ENCODE measurements around the gene ARL4A. TPM values are rescaled to one million over a fixed set of nuclear protein-coding genes. Genes with fewer than 3 reads are reported as not detected.

The ARL4A gene
- total and polyA plus RNA-seq, 2 of the 13 experiments (the other 11 are each of a cell fraction or from before 2014, with no cell fraction given): 10.8 to 25.6 TPM

DNA sequence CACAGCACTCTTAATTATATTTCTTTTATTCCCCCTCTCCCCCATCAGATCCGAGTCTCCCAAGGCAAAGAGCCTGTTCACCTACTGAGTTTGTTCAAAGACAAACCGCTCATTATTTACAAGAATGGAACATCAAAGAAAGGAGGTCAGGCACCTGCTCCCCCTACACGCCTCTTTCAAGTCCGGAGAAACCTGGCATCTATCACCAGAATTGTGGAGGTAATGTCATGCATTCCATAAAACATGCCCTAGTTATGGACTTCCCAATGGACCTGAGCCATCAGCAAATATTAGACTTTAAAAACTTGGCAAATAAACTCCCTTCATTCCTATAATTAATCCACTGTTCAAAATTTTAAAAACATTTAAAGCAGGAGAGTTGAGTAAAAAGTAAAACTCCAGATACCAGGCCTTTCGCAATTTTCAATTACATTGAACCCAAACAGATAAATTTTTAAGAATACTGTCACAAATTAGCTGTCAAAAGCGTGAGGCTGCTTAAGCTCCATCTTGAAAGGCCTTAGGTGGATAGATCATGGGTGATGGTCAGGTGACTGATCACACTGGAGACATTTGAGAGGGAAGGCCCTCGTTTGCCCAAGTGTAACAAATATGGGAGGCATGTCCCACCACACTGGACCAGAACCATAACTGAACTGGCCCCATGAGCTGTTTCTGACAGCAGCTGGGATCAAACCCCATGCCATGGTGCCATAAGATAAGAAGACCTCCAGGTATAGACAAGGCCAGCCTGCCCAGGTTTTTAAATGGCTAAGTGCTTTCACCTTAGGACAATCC, 46.9 kb upstream of the ARL4A start (continued):
- TF ChIP-seq, protein P1, sequence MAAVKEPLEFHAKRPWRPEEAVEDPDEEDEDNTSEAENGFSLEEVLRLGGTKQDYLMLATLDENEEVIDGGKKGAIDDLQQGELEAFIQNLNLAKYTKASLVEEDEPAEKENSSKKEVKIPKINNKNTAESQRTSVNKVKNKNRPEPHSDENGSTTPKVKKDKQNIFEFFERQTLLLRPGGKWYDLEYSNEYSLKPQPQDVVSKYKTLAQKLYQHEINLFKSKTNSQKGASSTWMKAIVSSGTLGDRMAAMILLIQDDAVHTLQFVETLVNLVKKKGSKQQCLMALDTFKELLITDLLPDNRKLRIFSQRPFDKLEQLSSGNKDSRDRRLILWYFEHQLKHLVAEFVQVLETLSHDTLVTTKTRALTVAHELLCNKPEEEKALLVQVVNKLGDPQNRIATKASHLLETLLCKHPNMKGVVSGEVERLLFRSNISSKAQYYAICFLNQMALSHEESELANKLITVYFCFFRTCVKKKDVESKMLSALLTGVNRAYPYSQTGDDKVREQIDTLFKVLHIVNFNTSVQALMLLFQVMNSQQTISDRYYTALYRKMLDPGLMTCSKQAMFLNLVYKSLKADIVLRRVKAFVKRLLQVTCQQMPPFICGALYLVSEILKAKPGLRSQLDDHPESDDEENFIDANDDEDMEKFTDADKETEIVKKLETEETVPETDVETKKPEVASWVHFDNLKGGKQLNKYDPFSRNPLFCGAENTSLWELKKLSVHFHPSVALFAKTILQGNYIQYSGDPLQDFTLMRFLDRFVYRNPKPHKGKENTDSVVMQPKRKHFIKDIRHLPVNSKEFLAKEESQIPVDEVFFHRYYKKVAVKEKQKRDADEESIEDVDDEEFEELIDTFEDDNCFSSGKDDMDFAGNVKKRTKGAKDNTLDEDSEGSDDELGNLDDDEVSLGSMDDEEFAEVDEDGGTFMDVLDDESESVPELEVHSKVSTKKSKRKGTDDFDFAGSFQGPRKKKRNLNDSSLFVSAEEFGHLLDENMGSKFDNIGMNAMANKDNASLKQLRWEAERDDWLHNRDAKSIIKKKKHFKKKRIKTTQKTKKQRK (IDR thresholded peaks at IDR 0.05; ENCODE audit: low read length): no peak
- no peak for TF ChIP-seq STAT5B (CRISPR knock-in tag; IDR thresholded peaks at IDR 0.05)
- TF ChIP-seq NR2F1 (CRISPR knock-in tag; IDR thresholded peaks at IDR 0.05): peak; percentile 73 to 89; a peak in 3 of 4 replicates
- TF ChIP-seq KDM4B (CRISPR knock-in tag; IDR thresholded peaks at IDR 0.05): no peak
- TF ChIP-seq DPF2 (CRISPR knock-in tag; IDR thresholded peaks at IDR 0.05; ENCODE audit: borderline replicate concordance, low read depth): peak; percentile 54; the same call in 1 of the 2 replicates
- peak; percentile 92 for TF ChIP-seq NR2F6 (IDR thresholded peaks at IDR 0.05)
- peak; percentile 92 for TF ChIP-seq NR2F6 (CRISPR knock-in tag; IDR thresholded peaks at IDR 0.05)
- TF ChIP-seq ASH2L (IDR thresholded peaks at IDR 0.05; ENCODE audit: insufficient read length, low read depth, low read length): peak; percentile 61
- TF ChIP-seq, protein P2, sequence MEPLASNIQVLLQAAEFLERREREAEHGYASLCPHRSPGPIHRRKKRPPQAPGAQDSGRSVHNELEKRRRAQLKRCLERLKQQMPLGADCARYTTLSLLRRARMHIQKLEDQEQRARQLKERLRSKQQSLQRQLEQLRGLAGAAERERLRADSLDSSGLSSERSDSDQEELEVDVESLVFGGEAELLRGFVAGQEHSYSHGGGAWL (CRISPR knock-in tag; IDR thresholded peaks at IDR 0.05): no peak
- peak in 1 of 2 experiments; percentile 93; a peak in 2 of 4 replicates for TF ChIP-seq EP300 (IDR thresholded peaks at IDR 0.05; ENCODE audit: low read depth in 2 of 2, low read length in 2 of 2)
- TF ChIP-seq EP300 (CRISPR knock-in tag; IDR thresholded peaks at IDR 0.05; ENCODE audit: borderline replicate concordance): peak; percentile 92; the same call in 1 of the 2 replicates
- TF ChIP-seq FIP1L1 (IDR thresholded peaks at IDR 0.05; ENCODE audit: borderline replicate concordance, insufficient read depth, low read depth, low read length): no peak
- TF ChIP-seq, protein P3, sequence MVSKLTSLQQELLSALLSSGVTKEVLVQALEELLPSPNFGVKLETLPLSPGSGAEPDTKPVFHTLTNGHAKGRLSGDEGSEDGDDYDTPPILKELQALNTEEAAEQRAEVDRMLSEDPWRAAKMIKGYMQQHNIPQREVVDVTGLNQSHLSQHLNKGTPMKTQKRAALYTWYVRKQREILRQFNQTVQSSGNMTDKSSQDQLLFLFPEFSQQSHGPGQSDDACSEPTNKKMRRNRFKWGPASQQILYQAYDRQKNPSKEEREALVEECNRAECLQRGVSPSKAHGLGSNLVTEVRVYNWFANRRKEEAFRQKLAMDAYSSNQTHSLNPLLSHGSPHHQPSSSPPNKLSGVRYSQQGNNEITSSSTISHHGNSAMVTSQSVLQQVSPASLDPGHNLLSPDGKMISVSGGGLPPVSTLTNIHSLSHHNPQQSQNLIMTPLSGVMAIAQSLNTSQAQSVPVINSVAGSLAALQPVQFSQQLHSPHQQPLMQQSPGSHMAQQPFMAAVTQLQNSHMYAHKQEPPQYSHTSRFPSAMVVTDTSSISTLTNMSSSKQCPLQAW (CRISPR knock-in tag; IDR thresholded peaks at IDR 0.05): no peak
- TF ChIP-seq SNAI1 (CRISPR knock-in tag; IDR thresholded peaks at IDR 0.05; ENCODE audit: borderline replicate concordance): peak; percentile 66; the same call in 1 of the 2 replicates
- peak; percentile 55 for TF ChIP-seq TARDBP (CRISPR knock-in tag; IDR thresholded peaks at IDR 0.05)
- TF ChIP-seq ETV5 (CRISPR knock-in tag; IDR thresholded peaks at IDR 0.05; ENCODE audit: borderline replicate concordance): peak; percentile 54; the same call in 1 of the 2 replicates
- peak; percentile 78 for TF ChIP-seq BHLHE40 (IDR thresholded peaks at IDR 0.05; ENCODE audit: low read length)
- peak; percentile 91 for TF ChIP-seq TEAD3 (CRISPR knock-in tag; optimal IDR thresholded peaks at IDR 0.05; ENCODE audit: borderline replicate concordance)
- TF ChIP-seq ZNF670 (CRISPR knock-in tag; IDR thresholded peaks at IDR 0.05; ENCODE audit: borderline replicate concordance): no peak
- TF ChIP-seq ZSCAN31 (CRISPR knock-in tag; IDR thresholded peaks at IDR 0.05; ENCODE audit: low read depth): no peak; the same call in 1 of the 2 replicates
- no peak for TF ChIP-seq NPAS2 (CRISPR knock-in tag; IDR thresholded peaks at IDR 0.05; ENCODE audit: borderline replicate concordance)

Measured in HepG2 (cell line).